ENCODE results near the gene ACAD8.

The ACAD8 gene

DNA sequence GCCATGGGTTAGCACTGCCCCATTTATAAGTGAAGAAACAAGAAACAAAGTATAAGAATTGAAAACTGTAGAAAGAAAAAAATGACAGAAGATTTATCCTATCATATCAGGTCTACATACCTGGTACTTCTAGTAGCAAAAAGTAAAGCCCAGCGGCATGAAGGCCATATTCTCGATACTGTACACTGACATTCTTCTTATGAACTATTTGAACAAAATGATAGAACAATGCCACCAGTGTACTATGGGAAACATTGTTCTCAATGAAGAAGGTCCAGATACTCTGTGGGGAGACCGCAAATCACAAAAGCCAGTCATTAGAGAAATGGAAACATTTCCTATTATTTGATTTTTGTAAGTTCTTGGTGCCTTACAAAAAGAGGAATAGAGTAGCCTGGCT, 36.6 kb upstream of the ACAD8 start:
- no peak overlapping the region for H4K8ac ChIP-seq (ENCODE audit: low read depth, low read length)
- H3K56ac ChIP-seq (ENCODE audit: low read length): no peak overlapping the region
- H3K4me3 ChIP-seq (ENCODE audit: low read length): no peak overlapping the region
- no peak overlapping the region for H3K4ac ChIP-seq (ENCODE audit: low read depth, low read length)
- H2AK5ac ChIP-seq (ENCODE audit: low read length): no peak overlapping the region
- no peak overlapping the region for H2BK5ac ChIP-seq (ENCODE audit: low read length)
- DNase-seq: no peak
- H3K27ac ChIP-seq (ENCODE audit: low read depth, low read length): no peak overlapping the region
- no peak overlapping the region for H2BK15ac ChIP-seq (replicated peaks; ENCODE audit: low read depth)
- peaks cover 6% of the 10 kb centered on the region for H3K36me3 ChIP-seq (ENCODE audit: control insufficient read depth, insufficient read depth, low read length)
- no peak overlapping the region for H3K9ac ChIP-seq (ENCODE audit: low read length)
- H3K79me2 ChIP-seq (ENCODE audit: control insufficient read depth, insufficient read depth, low read length): peaks cover 10% of the 10 kb centered on the region
- H3K27me3 ChIP-seq (ENCODE audit: insufficient read depth, low read length, poor library complexity): no peaks in the 10 kb centered on the region
- H2BK120ac ChIP-seq (ENCODE audit: low read depth, low read length): no peak overlapping the region
- H3K4me1 ChIP-seq (ENCODE audit: control insufficient read depth, low read depth, low read length): no peaks in the 10 kb centered on the region
- no peak overlapping the region for H3K18ac ChIP-seq (ENCODE audit: low read length)
- no CpG with 5 or more reads among the region's 3 CpGs for WGBS (ENCODE audit: extremely low coverage, insufficient coverage, low lambda C conversion rate)
- no peak overlapping the region for H3K4me2 ChIP-seq (ENCODE audit: low read length)
- H4K5ac ChIP-seq (ENCODE audit: low read length): no peak overlapping the region
- peaks cover 11% of the 10 kb centered on the region for H3K79me1 ChIP-seq (ENCODE audit: low read length)
- H3K23ac ChIP-seq (ENCODE audit: low read length): no peak overlapping the region

- WGBS (ENCODE audit: extremely low coverage, insufficient coverage, low lambda C conversion rate): no CpG with 5 or more reads among the region's 5 CpGs
- Histone ChIP-seq H4K8ac (ENCODE audit: low read depth, low read length) (no peak overlapping the region), H3K4me3 (ENCODE audit: low read length) (peak overlapping the region; percentile 86), H3K79me1 (ENCODE audit: low read length) (peaks cover 30% of the 10 kb centered on the region), H3K4me2 (ENCODE audit: low read length) (peak overlapping the region; percentile 97), H3K18ac (ENCODE audit: low read length) (no peak overlapping the region), H3K27ac (ENCODE audit: low read depth, low read length) (no peak overlapping the region), H3K4me1 (ENCODE audit: control insufficient read depth, low read depth, low read length) (peaks cover 4% of the 10 kb centered on the region), H2BK15ac (replicated peaks; ENCODE audit: low read depth) (no peak overlapping the region), H3K4ac (ENCODE audit: low read depth, low read length) (no peak overlapping the region), H3K79me2 (ENCODE audit: control insufficient read depth, insufficient read depth, low read length) (peaks cover 21% of the 10 kb centered on the region), H3K23ac (ENCODE audit: low read length) (no peak overlapping the region), H4K5ac (ENCODE audit: low read length) (no peak overlapping the region), H3K36me3 (ENCODE audit: control insufficient read depth, insufficient read depth, low read length) (peaks cover 6% of the 10 kb centered on the region), H2BK120ac (ENCODE audit: low read depth, low read length) (no peak overlapping the region), H3K9ac (ENCODE audit: low read length) (peak overlapping the region; percentile 75), H2AK5ac (ENCODE audit: low read length) (no peak overlapping the region), H3K56ac (ENCODE audit: low read length) (peak overlapping the region; percentile 82), H2BK5ac (ENCODE audit: low read length) (no peak overlapping the region), H3K27me3 (ENCODE audit: insufficient read depth, low read length, poor library complexity) (no peaks in the 10 kb centered on the region)
- no peak for DNase-seq
These were observed 30.2 kb upstream of the ACAD8 start for GRCh38 chr11:134223121-134223520.

- peak within 1 kb of the TSS; percentile 34 for H3K27ac ChIP-seq (ENCODE audit: low read depth, low read length)
- H3K4me3 ChIP-seq (ENCODE audit: low read length): peak within 1 kb of the TSS; percentile 92
- no peak within 1 kb of the TSS for H2AK5ac ChIP-seq (ENCODE audit: low read length)
- H4K8ac ChIP-seq (ENCODE audit: low read depth, low read length): no peak within 1 kb of the TSS
- peak within 1 kb of the TSS; percentile 88 for H3K9ac ChIP-seq (ENCODE audit: low read length)
- H2BK120ac ChIP-seq (ENCODE audit: low read depth, low read length): no peak within 1 kb of the TSS
- H3K23ac ChIP-seq (ENCODE audit: low read length): peak within 1 kb of the TSS; percentile 29
- WGBS (ENCODE audit: extremely low coverage, insufficient coverage, low lambda C conversion rate): no CpG with 5 or more reads among the region's 89 CpGs
- DNase-seq: peak; percentile 98
- H3K36me3 ChIP-seq (ENCODE audit: control insufficient read depth, insufficient read depth, low read length): peaks cover 3% of the 10 kb centered on the region
- peaks cover 19% of the 10 kb centered on the region for H3K79me2 ChIP-seq (ENCODE audit: control insufficient read depth, insufficient read depth, low read length)
- peaks cover 4% of the 10 kb centered on the region for H3K4me1 ChIP-seq (ENCODE audit: control insufficient read depth, low read depth, low read length)
- peak within 1 kb of the TSS; percentile 97 for H3K56ac ChIP-seq (ENCODE audit: low read length)
- peak within 1 kb of the TSS; percentile 77 for H3K18ac ChIP-seq (ENCODE audit: low read length)
- no peak within 1 kb of the TSS for H2BK15ac ChIP-seq (replicated peaks; ENCODE audit: low read depth)
- peaks cover 27% of the 10 kb centered on the region for H3K79me1 ChIP-seq (ENCODE audit: low read length)
- no peak within 1 kb of the TSS for H4K5ac ChIP-seq (ENCODE audit: low read length)
- H3K4ac ChIP-seq (ENCODE audit: low read depth, low read length): peak within 1 kb of the TSS; percentile 83
- H3K4me2 ChIP-seq (ENCODE audit: low read length): peak within 1 kb of the TSS; percentile 99
- H3K27me3 ChIP-seq (ENCODE audit: insufficient read depth, low read length, poor library complexity): no peaks in the 10 kb centered on the region
- H2BK5ac ChIP-seq (ENCODE audit: low read length): peak within 1 kb of the TSS; percentile 9
These were observed 29.3 kb upstream of the ACAD8 start, which contains the start of the genes NCAPD3 and VPS26B for GRCh38 chr11:134223836-134224709. TSS of gene NCAPD3 (minus strand) at chr11:134223967. CDS start at chr11:134223926, 41 bp downstream. TSS of gene VPS26B (plus strand) at chr11:134224671. CDS start at chr11:134225123, 452 bp downstream.

DNA sequence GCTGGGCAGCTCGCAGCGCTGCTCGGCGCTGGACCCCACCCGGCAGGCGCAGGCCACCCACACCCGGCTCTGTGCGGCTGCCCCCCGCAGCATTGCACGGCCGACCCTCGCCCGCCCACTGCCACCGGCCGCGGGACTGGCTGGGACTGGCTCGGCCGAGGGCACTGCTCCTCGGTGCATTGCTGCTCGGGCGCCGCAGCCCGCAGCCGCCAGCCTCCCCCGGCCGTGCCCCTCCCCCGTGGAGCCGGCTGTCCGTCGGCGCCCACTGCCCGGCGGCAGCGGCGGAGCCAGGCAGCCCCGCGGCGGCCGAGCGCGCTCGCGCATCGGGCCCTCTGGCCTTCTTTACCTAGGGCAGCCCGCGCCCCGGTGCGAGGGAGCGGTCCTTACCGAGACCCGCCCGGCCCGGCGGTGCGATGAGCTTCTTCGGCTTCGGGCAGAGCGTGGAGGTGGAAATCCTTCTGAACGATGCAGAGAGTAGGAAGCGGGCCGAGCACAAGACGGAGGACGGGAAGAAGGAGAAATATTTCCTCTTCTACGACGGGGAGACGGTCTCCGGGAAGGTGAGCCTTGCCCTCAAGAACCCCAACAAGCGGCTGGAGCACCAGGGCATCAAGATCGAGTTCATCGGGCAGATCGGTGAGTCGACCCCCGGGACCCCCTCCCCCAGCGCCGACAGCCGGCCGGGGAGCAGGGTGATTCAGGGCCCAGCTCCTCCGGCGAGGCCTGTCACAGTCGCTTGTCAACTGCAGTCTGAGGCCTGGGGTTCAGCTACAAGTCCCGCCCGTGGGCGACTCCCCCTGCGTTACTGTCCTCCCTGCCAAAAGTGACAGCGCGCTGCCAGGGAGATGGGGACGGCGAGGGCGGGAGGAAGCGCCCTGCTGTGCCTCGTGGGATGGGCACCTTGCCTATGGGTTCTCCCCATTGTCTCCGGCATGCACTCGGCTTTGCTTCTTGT, 28.4 kb upstream of the ACAD8 start:
- no peak overlapping the region for H2BK120ac ChIP-seq (ENCODE audit: low read depth, low read length)
- no peak overlapping the region for H2AK5ac ChIP-seq (ENCODE audit: low read length)
- H3K79me1 ChIP-seq (ENCODE audit: low read length): peaks cover 26% of the 10 kb centered on the region
- H3K4me1 ChIP-seq (ENCODE audit: control insufficient read depth, low read depth, low read length): peaks cover 4% of the 10 kb centered on the region
- H3K36me3 ChIP-seq (ENCODE audit: control insufficient read depth, insufficient read depth, low read length): no peaks in the 10 kb centered on the region
- no CpG with 5 or more reads among the region's 93 CpGs for WGBS (ENCODE audit: extremely low coverage, insufficient coverage, low lambda C conversion rate)
- peak overlapping the region; percentile 57 for H3K4ac ChIP-seq (ENCODE audit: low read depth, low read length)
- H4K5ac ChIP-seq (ENCODE audit: low read length): no peak overlapping the region
- no peak overlapping the region for H3K18ac ChIP-seq (ENCODE audit: low read length)
- H2BK5ac ChIP-seq (ENCODE audit: low read length): no peak overlapping the region
- no peaks in the 10 kb centered on the region for H3K27me3 ChIP-seq (ENCODE audit: insufficient read depth, low read length, poor library complexity)
- H4K8ac ChIP-seq (ENCODE audit: low read depth, low read length): no peak overlapping the region
- DNase-seq: peak; percentile 38
- peak overlapping the region; percentile 88 for H3K9ac ChIP-seq (ENCODE audit: low read length)
- H3K4me2 ChIP-seq (ENCODE audit: low read length): peak overlapping the region; percentile 90
- H3K56ac ChIP-seq (ENCODE audit: low read length): peak overlapping the region; percentile 97
- peak overlapping the region; percentile 19 for H3K23ac ChIP-seq (ENCODE audit: low read length)
- H3K79me2 ChIP-seq (ENCODE audit: control insufficient read depth, insufficient read depth, low read length): peaks cover 19% of the 10 kb centered on the region
- H3K4me3 ChIP-seq (ENCODE audit: low read length): peak overlapping the region; percentile 92
- peak overlapping the region; percentile 34 for H3K27ac ChIP-seq (ENCODE audit: low read depth, low read length)
- no peak overlapping the region for H2BK15ac ChIP-seq (replicated peaks; ENCODE audit: low read depth)

- H3K27ac ChIP-seq (ENCODE audit: low read depth, low read length): no peak overlapping the region
- H3K9ac ChIP-seq (ENCODE audit: low read length): no peak overlapping the region
- H4K8ac ChIP-seq (ENCODE audit: low read depth, low read length): no peak overlapping the region
- no CpG with 5 or more reads among the region's 5 CpGs for WGBS (ENCODE audit: extremely low coverage, insufficient coverage, low lambda C conversion rate)
- no peak overlapping the region for H3K18ac ChIP-seq (ENCODE audit: low read length)
- H3K4me1 ChIP-seq (ENCODE audit: control insufficient read depth, low read depth, low read length): peaks cover 4% of the 10 kb centered on the region
- H3K4me2 ChIP-seq (ENCODE audit: low read length): no peak overlapping the region
- H4K5ac ChIP-seq (ENCODE audit: low read length): no peak overlapping the region
- no peak overlapping the region for H2AK5ac ChIP-seq (ENCODE audit: low read length)
- H3K36me3 ChIP-seq (ENCODE audit: control insufficient read depth, insufficient read depth, low read length): no peaks in the 10 kb centered on the region
- peaks cover 17% of the 10 kb centered on the region for H3K79me2 ChIP-seq (ENCODE audit: control insufficient read depth, insufficient read depth, low read length)
- no peak overlapping the region for H2BK5ac ChIP-seq (ENCODE audit: low read length)
- H3K56ac ChIP-seq (ENCODE audit: low read length): no peak overlapping the region
- no peak for DNase-seq
- H3K27me3 ChIP-seq (ENCODE audit: insufficient read depth, low read length, poor library complexity): no peaks in the 10 kb centered on the region
- H3K79me1 ChIP-seq (ENCODE audit: low read length): peaks cover 25% of the 10 kb centered on the region
- H3K23ac ChIP-seq (ENCODE audit: low read length): no peak overlapping the region
- no peak overlapping the region for H2BK15ac ChIP-seq (replicated peaks; ENCODE audit: low read depth)
- H3K4me3 ChIP-seq (ENCODE audit: low read length): no peak overlapping the region
- no peak overlapping the region for H3K4ac ChIP-seq (ENCODE audit: low read depth, low read length)
- no peak overlapping the region for H2BK120ac ChIP-seq (ENCODE audit: low read depth, low read length)
These were observed 26.5 kb upstream of the ACAD8 start for GRCh38 chr11:134226806-134227325.

Data from mesendoderm (in vitro differentiated cells).